BLaER1 treated with 17β-estradiol and CSF1 and Interleukin-3, amounts not matched to agents 10 nM and 100 nM (cell line): ENCODE measurements around the gene HES2.

ENCODE experiments used
- H3K27ac ChIP-seq, 11 experiments: shearing (Covaris generic); formaldehyde crosslinking; 2 replicates each; pipeline ENCODE4 v1.8.1; 2022
- H3K27me3 ChIP-seq, 11 experiments: shearing (Covaris generic); formaldehyde crosslinking; 2 replicates each; pipeline ENCODE4 v1.8.1; 2022
- H3K36me3 ChIP-seq, 11 experiments: shearing (Covaris generic); formaldehyde crosslinking; 2 replicates each; pipeline ENCODE4 v1.8.1; 2022
- H3K4me1 ChIP-seq, 10 experiments: shearing (Covaris generic); formaldehyde crosslinking; 2 replicates each; pipeline ENCODE4 v1.8.1; 2022
- H3K4me2 ChIP-seq, 11 experiments: shearing (Covaris generic); formaldehyde crosslinking; 2 replicates each; pipeline ENCODE4 v1.8.1; 2022
- H3K4me3 ChIP-seq, 10 experiments: shearing (Covaris generic); formaldehyde crosslinking; 2 replicates each; pipeline ENCODE4 v1.8.1; 2022
- H3K9ac ChIP-seq, 11 experiments: shearing (Covaris generic); formaldehyde crosslinking; 2 replicates each; pipeline ENCODE4 v1.8.1; 2022
- H3K9me3 ChIP-seq, 11 experiments: shearing (Covaris generic); formaldehyde crosslinking; replicated peaks in 1 of 11; 2 replicates each; pipeline ENCODE4 v1.8.1; 2022
- H4K20me1 ChIP-seq, 11 experiments: shearing (Covaris generic); formaldehyde crosslinking; 2 replicates each; pipeline ENCODE4 v1.8.1; 2022
- Cebpa-rat ChIP-seq, 11 experiments: shearing (Covaris generic); IDR thresholded peaks; 2 replicates each; pipeline ENCODE4 v1.8.1; 2022

The HES2 gene

DNA sequence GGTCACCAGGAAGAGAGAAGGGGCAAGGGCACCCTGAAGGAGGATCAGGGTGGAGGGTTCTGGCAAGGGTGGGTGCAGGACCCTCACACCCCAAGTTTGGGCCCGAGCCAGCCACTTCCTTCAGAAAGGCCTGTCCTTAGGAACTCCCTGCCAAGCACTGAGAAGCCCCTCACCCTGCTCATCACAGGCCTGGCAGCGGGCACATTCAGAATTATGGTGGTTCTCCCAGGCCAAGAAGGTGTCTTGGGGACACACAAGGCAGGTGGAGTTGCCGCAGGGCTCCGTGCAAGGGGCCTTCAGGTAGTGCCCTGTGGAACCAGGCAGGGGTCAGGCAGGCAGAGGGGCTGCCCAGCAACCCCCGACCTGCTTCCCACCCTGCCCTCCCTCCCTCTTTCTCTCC is 45.2 kb upstream of the HES2 start:
- Histone ChIP-seq H3K27me3 (peaks cover 28 to 75% (median 47%) of the 10 kb centered on the region in 11 experiments), H3K27ac (no peak overlapping the region), H4K20me1 (peaks cover 0 to 25% (median 0%) of the 10 kb centered on the region in 11 experiments; a peak in 2 of 22 replicates), H3K4me1 (peaks cover 25 to 51% (median 37%) of the 10 kb centered on the region in 10 experiments), H3K4me3 (peak overlapping the region in 2 of 10 experiments; percentile 60 to 63; a peak in 6 of 20 replicates), H3K9me3 (no peaks in the 10 kb centered on the region), H3K9ac (peak overlapping the region in 3 of 11 experiments; percentile 64 to 72 (median 69); a peak in 1 of 22 replicates), H3K36me3 (peaks cover 0 to 18% (median 0%) of the 10 kb centered on the region in 11 experiments; a peak in 5 of 22 replicates), H3K4me2 (peak overlapping the region in 8 of 11 experiments; percentile 76 to 93 (median 82); a peak in 14 of 22 replicates)
- no peak for TF ChIP-seq Cebpa-rat (IDR thresholded peaks at IDR 0.05)

DNA sequence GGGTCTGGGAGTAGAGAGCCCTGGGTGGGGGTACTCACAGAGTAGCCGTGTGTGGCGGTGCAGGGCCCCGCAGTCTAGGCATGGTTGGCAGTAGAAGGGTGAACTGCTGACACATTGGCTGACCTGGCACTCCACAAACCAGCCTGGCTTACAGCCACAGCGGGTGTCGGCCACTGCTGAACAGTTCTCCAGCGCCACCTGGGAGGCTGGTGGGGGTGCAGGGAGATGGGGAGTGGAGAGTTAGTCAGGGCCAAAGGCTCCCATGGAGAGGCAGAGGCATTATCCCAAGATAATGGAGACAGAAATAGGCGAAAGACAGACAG is 44.8 kb upstream of the HES2 start:
- no peak overlapping the region for H3K9ac ChIP-seq
- H3K27me3 ChIP-seq, result peaks cover 28 to 79% (median 47%) of the 10 kb centered on the region in 11 experiments
- TF ChIP-seq Cebpa-rat (IDR thresholded peaks at IDR 0.05), result no peak
- no peak overlapping the region for H3K27ac ChIP-seq
- H3K36me3 ChIP-seq, result peaks cover 0 to 18% (median 0%) of the 10 kb centered on the region in 11 experiments; a peak in 5 of 22 replicates
- H3K9me3 ChIP-seq, result no peaks in the 10 kb centered on the region
- peaks cover 30 to 55% (median 41%) of the 10 kb centered on the region in 10 experiments for H3K4me1 ChIP-seq
- H3K4me3 ChIP-seq, result peak overlapping the region in 2 of 10 experiments; percentile 60 to 63; a peak in 1 of 20 replicates
- H3K4me2 ChIP-seq, result peak overlapping the region in 7 of 11 experiments; percentile 76 to 93 (median 82); a peak in 10 of 22 replicates
- peaks cover 0 to 25% (median 0%) of the 10 kb centered on the region in 11 experiments; a peak in 2 of 22 replicates for H4K20me1 ChIP-seq

DNA sequence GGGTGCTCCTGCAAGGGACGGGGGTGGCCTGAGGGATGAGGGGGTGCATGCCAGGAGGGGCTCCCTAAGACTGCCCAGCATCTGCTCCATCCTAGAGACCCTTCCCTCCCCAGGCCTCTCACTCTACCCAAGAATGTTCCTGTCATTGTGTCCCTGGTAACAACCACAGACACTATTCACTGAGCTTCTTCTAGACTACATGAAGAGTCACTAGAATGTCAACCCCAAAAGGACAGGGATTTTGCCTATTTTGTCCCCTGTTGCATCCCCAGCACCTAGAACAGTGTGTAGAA is 43.3 kb upstream of the HES2 start:
- Histone ChIP-seq H3K27ac (no peak overlapping the region), H3K4me1 (peaks cover 32 to 57% (median 44%) of the 10 kb centered on the region in 10 experiments), H3K4me2 (peak overlapping the region in 1 of 11 experiments; percentile 89; a peak in 1 of 22 replicates), H3K4me3 (no peak overlapping the region), H3K27me3 (peaks cover 28 to 75% (median 50%) of the 10 kb centered on the region in 11 experiments), H3K9me3 (no peaks in the 10 kb centered on the region), H3K36me3 (peaks cover 0 to 18% (median 0%) of the 10 kb centered on the region in 11 experiments; a peak in 5 of 22 replicates), H3K9ac (no peak overlapping the region), H4K20me1 (peaks cover 0 to 20% (median 0%) of the 10 kb centered on the region in 11 experiments; a peak in 2 of 22 replicates)
- TF ChIP-seq Cebpa-rat (IDR thresholded peaks at IDR 0.05), result no peak

DNA sequence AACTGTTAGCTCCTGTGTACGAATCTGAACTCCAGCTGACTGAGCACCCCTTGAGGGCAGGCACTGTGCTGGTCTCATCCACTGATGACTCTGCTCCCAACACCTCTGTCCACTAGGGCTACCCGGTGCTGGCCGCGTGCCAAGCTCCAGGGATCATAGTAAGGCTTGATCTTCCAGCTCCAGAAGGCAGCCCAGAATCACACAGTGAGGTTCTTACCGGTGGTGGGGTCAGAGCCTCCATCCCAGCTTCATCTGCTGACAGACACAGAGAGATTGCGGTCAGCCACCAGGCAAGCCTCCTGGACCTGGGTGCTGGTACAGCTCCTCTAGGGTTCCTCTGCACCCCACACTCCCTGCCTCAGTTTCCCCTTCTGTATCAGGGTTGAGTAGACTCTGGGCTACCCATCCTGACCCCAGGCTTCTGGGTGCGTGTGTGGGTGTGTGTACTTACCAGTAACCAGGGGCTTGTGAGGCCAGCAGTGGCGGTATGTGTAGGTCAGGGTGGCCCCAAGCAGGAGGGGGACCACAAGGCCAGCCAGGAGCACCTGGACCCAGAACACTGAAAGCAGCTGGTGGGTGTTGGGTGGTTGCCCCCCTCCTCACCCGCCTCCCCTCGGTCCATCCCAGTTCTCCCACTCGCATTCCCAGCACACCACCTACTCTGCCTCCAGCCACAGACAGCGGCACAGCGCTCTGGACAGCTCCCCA is 42.8 kb upstream of the HES2 start:
- peak overlapping the region in 3 of 11 experiments; percentile 89 to 92 (median 91); a peak in 4 of 22 replicates for H3K4me2 ChIP-seq
- H3K36me3 ChIP-seq, result peaks cover 0 to 18% (median 0%) of the 10 kb centered on the region in 11 experiments; a peak in 5 of 22 replicates
- H3K4me1 ChIP-seq, result peaks cover 32 to 57% (median 44%) of the 10 kb centered on the region in 10 experiments
- H3K27me3 ChIP-seq, result peaks cover 28 to 75% (median 52%) of the 10 kb centered on the region in 11 experiments
- no peak overlapping the region for H3K4me3 ChIP-seq
- TF ChIP-seq Cebpa-rat (IDR thresholded peaks at IDR 0.05), result no peak
- H3K27ac ChIP-seq, result no peak overlapping the region
- H3K9ac ChIP-seq, result no peak overlapping the region
- H4K20me1 ChIP-seq, result peaks cover 0 to 16% (median 0%) of the 10 kb centered on the region in 11 experiments; a peak in 2 of 22 replicates
- H3K9me3 ChIP-seq, result no peaks in the 10 kb centered on the region

DNA sequence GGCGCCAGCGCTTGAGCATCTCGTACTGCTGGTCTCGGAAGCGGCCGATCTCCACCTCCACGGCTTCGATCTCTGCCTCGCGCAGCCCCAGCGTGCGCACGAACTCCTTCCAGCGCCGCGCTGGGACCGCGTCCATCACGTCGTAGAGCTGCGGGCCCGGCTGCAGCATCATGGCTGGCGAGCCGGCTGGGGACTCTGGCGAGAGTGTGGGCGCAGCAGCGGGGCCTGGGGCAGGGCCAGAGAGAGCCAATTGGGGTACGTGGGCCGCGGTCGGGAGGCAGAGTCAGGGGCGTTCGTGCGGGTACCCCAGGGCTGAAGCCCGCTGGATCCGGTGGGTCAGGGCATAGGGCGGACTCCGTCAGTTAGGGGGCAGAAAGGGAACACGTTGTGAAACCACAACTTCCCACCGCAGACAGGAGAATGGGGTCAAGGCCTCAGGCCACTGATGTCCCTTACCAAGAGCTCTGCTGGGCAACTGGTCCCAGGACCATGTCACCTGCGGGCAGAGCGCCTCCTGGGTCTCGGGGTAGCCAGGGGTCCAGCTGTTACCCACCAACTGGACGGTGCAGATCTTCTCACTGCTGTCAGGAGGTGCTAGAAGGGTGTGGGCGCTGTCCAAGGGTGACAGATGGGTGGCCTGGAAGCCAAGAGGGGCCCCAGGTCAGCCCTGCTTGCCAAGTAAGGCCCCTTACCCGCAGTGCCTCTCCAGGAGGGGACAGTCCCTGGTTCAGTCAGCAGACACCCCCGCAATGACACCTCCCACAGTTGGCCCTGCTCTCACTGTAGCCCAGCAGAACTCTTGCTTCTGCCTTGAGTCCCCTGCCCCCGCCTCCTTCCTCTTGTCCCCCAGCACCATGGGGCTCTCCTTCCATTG is 42.1 kb upstream of the HES2 start:
- no peak overlapping the region for H3K9ac ChIP-seq
- H4K20me1 ChIP-seq, result peaks cover 0 to 14% (median 0%) of the 10 kb centered on the region in 11 experiments; a peak in 2 of 22 replicates
- H3K27me3 ChIP-seq, result peaks cover 30 to 75% (median 52%) of the 10 kb centered on the region in 11 experiments
- 0 out of 22 replicates have a peak overlapping the region, but pooled peaks of 1 of the 11 experiments have one; percentile 77 for H3K27ac ChIP-seq
- H3K4me1 ChIP-seq, result peaks cover 32 to 57% (median 44%) of the 10 kb centered on the region in 10 experiments
- no peak overlapping the region for H3K4me3 ChIP-seq
- peak overlapping the region in 10 of 11 experiments; percentile 72 to 94 (median 90); a peak in 17 of 22 replicates for H3K4me2 ChIP-seq
- no peaks in the 10 kb centered on the region for H3K9me3 ChIP-seq
- peaks cover 0 to 18% (median 0%) of the 10 kb centered on the region in 11 experiments; a peak in 5 of 22 replicates for H3K36me3 ChIP-seq
- no peak for TF ChIP-seq Cebpa-rat (IDR thresholded peaks at IDR 0.05)

DNA sequence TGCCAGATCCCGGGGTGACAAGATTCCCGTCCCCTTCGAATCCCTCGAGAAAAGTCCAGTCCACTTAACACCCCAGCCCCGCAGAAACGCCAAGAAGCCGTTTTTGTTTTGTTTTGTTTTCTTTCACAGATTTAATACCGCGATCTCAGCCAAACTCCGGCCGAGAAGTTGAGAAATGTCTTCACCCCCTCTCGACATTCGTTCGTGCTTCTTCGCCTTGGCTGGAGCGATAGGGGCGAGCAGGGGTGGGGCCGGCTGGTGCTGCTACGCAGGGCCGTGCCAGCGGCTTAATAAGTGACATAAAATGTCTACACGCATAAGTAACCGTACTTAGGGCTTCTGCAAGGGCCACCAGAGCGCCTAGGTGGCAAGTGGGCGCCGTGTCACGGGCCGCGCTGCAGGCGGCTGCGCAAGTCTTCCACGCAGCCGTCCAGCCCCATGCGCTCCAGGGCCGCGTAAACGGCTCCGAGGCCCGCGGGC is 41.4 kb upstream of the HES2 start:
- H3K9ac ChIP-seq, result peak overlapping the region; percentile 50 to 73 (median 65); a peak in 18 of 22 replicates
- peak overlapping the region; percentile 72 to 94 (median 89) for H3K4me2 ChIP-seq
- H4K20me1 ChIP-seq, result peaks cover 0 to 20% (median 0%) of the 10 kb centered on the region in 11 experiments; a peak in 2 of 22 replicates
- H3K36me3 ChIP-seq, result peaks cover 0 to 18% (median 0%) of the 10 kb centered on the region in 11 experiments; a peak in 5 of 22 replicates
- peaks cover 30 to 75% (median 52%) of the 10 kb centered on the region in 11 experiments for H3K27me3 ChIP-seq
- H3K4me1 ChIP-seq, result peaks cover 31 to 54% (median 43%) of the 10 kb centered on the region in 10 experiments
- TF ChIP-seq Cebpa-rat (IDR thresholded peaks at IDR 0.05), result no peak
- no peaks in the 10 kb centered on the region for H3K9me3 ChIP-seq
- H3K27ac ChIP-seq, result peak overlapping the region; percentile 31 to 77 (median 64); a peak in 18 of 22 replicates
- H3K4me3 ChIP-seq, result 0 out of 20 replicates have a peak overlapping the region, but pooled peaks of 1 of the 10 experiments have one; percentile 47

DNA sequence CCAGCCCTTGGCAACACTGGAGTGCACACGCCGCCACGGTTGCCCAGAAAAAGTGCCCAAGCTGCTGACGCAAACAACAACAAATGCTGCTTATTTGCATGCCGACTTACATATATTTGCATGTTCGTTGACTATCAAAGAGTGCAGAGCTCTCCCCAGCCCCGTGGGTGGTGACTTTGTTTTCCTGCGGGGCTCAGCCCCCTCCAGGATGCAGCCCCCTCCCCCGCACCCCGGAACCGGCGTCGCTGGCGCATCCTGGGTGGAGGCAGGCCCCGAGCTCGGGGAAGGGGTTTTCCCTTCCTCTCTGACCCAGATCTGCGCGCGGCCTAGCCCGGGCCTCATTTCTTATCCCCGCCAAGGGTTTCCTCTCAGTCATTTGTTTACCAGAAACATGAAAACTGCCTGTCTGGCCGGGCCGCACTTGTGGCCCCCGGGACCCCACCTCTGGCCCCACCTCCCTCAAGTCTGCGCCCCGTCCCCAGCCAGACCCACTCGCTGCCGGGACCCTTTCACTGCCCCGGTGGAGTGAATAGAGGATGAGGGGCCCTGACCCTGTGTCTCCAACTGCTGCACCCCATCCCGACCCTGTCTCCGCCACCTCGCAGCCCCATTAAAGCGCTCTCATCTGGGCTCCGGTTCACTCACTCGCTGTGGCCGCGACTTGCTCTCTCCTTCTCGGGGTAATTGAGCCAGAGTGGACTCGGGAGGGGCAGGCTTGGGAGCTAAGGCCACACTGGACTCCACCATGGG is 40.8 kb upstream of the HES2 start:
- Histone ChIP-seq H3K4me1 (peaks cover 25 to 48% (median 36%) of the 10 kb centered on the region in 10 experiments), H3K27ac (peak overlapping the region; percentile 31 to 77 (median 64); a peak in 20 of 22 replicates), H3K36me3 (peaks cover 0 to 18% (median 0%) of the 10 kb centered on the region in 11 experiments; a peak in 5 of 22 replicates), H3K9me3 (peaks cover 0 to 2% (median 0%) of the 10 kb centered on the region in 11 experiments; a peak in 2 of 22 replicates), H3K4me3 (peak overlapping the region; percentile 7 to 48 (median 28); a peak in 15 of 20 replicates), H3K9ac (peak overlapping the region; percentile 50 to 73 (median 65); a peak in 20 of 22 replicates), H4K20me1 (peaks cover 0 to 25% (median 0%) of the 10 kb centered on the region in 11 experiments; a peak in 5 of 22 replicates), H3K4me2 (peak overlapping the region; percentile 72 to 94 (median 89)), H3K27me3 (peaks cover 30 to 75% (median 52%) of the 10 kb centered on the region in 11 experiments)
- no peak for TF ChIP-seq Cebpa-rat (IDR thresholded peaks at IDR 0.05)
